Ureter (tissue), 1 donor: ENCODE measurements around the gene NCKIPSD. TPM values are rescaled to one million over a fixed set of nuclear protein-coding genes. Genes with fewer than 3 reads are reported as not detected.

Source experiments
- DNase-seq: peaks from one replicate; pipeline ENCODE4 v3.0.0-alpha.2; 2020; ENCODE audit warnings: low spot score
- total RNA-seq: library from RNA; stranded (reverse); gene quantifications from one replicate; pipeline ENCODE4 v1.2.4, GENCODE V29; 2023
- donor health status: DM: yes; HTN: yes; CAD: no.

Gene NCKIPSD
- total RNA-seq, 1 donor from 2014 or later: 21.6 TPM

GRCh38 chr3:48647714-48648113, 38.0 kb downstream of the NCKIPSD start:
- no peak for DNase-seq

GRCh38 chr3:48644898-48645760, 40.6 kb downstream of the NCKIPSD start:
- no peak for DNase-seq

- no peak for DNase-seq
Observed at GRCh38 chr3:48642605-48643004, 43.1 kb downstream of the NCKIPSD start.

GRCh38 chr3:48641396-48641795, 44.3 kb downstream of the NCKIPSD start:
- DNase-seq: no peak

- DNase-seq: no peak
Observed at GRCh38 chr3:48639944-48640606, 45.6 kb downstream of the NCKIPSD start.

- no peak for DNase-seq
Observed at GRCh38 chr3:48637305-48637704, 48.4 kb downstream of the NCKIPSD start.

- no peak for DNase-seq
Observed at GRCh38 chr3:48636149-48636655, 49.5 kb downstream of the NCKIPSD start.

GRCh38 chr3:48635222-48636021, 50.3 kb downstream of the NCKIPSD start, which contains the start of gene SLC26A6:
Gene SLC26A6 (minus strand): TSS chr3:48635461. CDS start chr3:48635393, 68 bp downstream.
- peak; percentile 97 for DNase-seq

- no peak for DNase-seq
Observed at GRCh38 chr3:48634661-48635221, 51.0 kb downstream of the NCKIPSD start.

- DNase-seq: no peak
Observed at GRCh38 chr3:48633743-48634142, 52.0 kb downstream of the NCKIPSD start.

- no peak for DNase-seq
Observed at GRCh38 chr3:48633256-48633655, 52.5 kb downstream of the NCKIPSD start.

GRCh38 chr3:48631516-48632448, 53.9 kb downstream of the NCKIPSD start:
- DNase-seq: no peak

- no peak for DNase-seq
Observed at GRCh38 chr3:48630833-48631232, 54.9 kb downstream of the NCKIPSD start.

GRCh38 chr3:48630407-48630806, 55.3 kb downstream of the NCKIPSD start:
- DNase-seq: no peak

GRCh38 chr3:48629894-48630293, 55.8 kb downstream of the NCKIPSD start:
- no peak for DNase-seq

- DNase-seq: no peak
Observed at GRCh38 chr3:48628277-48629017, 57.3 kb downstream of the NCKIPSD start.

- DNase-seq: no peak
Observed at GRCh38 chr3:48625600-48625999, 60.1 kb downstream of the NCKIPSD start.

GRCh38 chr3:48624767-48625166, 60.9 kb downstream of the NCKIPSD start:
- DNase-seq: no peak

GRCh38 chr3:48623851-48624547, 61.7 kb downstream of the NCKIPSD start:
- no peak for DNase-seq
